ENCODE measurements around the gene MSI2. TPM values are rescaled to one million over a fixed set of nuclear protein-coding genes. Genes with fewer than 3 reads are reported as not detected.
A peak's percentile ranks its signal among the peaks of the same experiment; 100 is the strongest.

MSI2 gene
- total RNA-seq, 1 donor from 2014 or later: 8.3 TPM

- DNase-seq (ENCODE audit: low read depth in 2 of 2): no peak
These were observed 397.0 kb downstream of the MSI2 start for GRCh38 chr17:57653279-57653678.

GRCh38 chr17:57654040-57654775 lies 397.9 kb downstream of the MSI2 start:
- no peak for DNase-seq (ENCODE audit: low read depth in 2 of 2)

- no peak for DNase-seq (ENCODE audit: low read depth in 2 of 2)
These were observed 399.2 kb downstream of the MSI2 start for GRCh38 chr17:57655553-57655952.

- no peak for DNase-seq (ENCODE audit: low read depth in 2 of 2)
These were observed 400.9 kb downstream of the MSI2 start for GRCh38 chr17:57657211-57657610.

- DNase-seq (ENCODE audit: low read depth in 2 of 2): no peak
These were observed 405.7 kb downstream of the MSI2 start for GRCh38 chr17:57662041-57662440.

- peak; percentile 90 to 99 for DNase-seq (ENCODE audit: low read depth in 2 of 2)
These were observed 406.5 kb downstream of the MSI2 start for GRCh38 chr17:57662644-57663308.

GRCh38 chr17:57663326-57664070 lies 407.2 kb downstream of the MSI2 start:
- DNase-seq (ENCODE audit: low read depth in 2 of 2): no peak

GRCh38 chr17:57665128-57665527 lies 408.8 kb downstream of the MSI2 start:
- DNase-seq (ENCODE audit: low read depth in 2 of 2): no peak

GRCh38 chr17:57665696-57666095 lies 409.4 kb downstream of the MSI2 start:
- DNase-seq (ENCODE audit: low read depth in 2 of 2): no peak

GRCh38 chr17:57666201-57666870 lies 410.0 kb downstream of the MSI2 start:
- no peak for DNase-seq (ENCODE audit: low read depth in 2 of 2)

GRCh38 chr17:57666946-57667345 lies 410.6 kb downstream of the MSI2 start:
- no peak for DNase-seq (ENCODE audit: low read depth in 2 of 2)

- DNase-seq (ENCODE audit: low read depth in 2 of 2): no peak
These were observed 411.2 kb downstream of the MSI2 start for GRCh38 chr17:57667461-57667923.

GRCh38 chr17:57668332-57668731 lies 412.0 kb downstream of the MSI2 start:
- DNase-seq (ENCODE audit: low read depth in 2 of 2): no peak

- no peak for DNase-seq (ENCODE audit: low read depth in 2 of 2)
These were observed 413.6 kb downstream of the MSI2 start for GRCh38 chr17:57669671-57670529.

- no peak for DNase-seq (ENCODE audit: low read depth in 2 of 2)
These were observed 414.6 kb downstream of the MSI2 start for GRCh38 chr17:57670769-57671569.

GRCh38 chr17:57671667-57672632 lies 415.6 kb downstream of the MSI2 start:
- DNase-seq (ENCODE audit: low read depth in 2 of 2): peak; percentile 79

- DNase-seq (ENCODE audit: low read depth in 2 of 2): no peak
These were observed 416.6 kb downstream of the MSI2 start for GRCh38 chr17:57672971-57673370.

- no peak for DNase-seq (ENCODE audit: low read depth in 2 of 2)
These were observed 418.6 kb downstream of the MSI2 start for GRCh38 chr17:57674894-57675293.
